ENCODE measurements around the gene FBXO40.

GRCh38 chr3:121667333-121667732, 74.2 kb downstream of the FBXO40 start:
- TF ChIP-seq CTCF (IDR thresholded peaks at IDR 0.05) = no peak
- no peak for TF ChIP-seq POLR2A (IDR thresholded peaks at IDR 0.05)
